Panc1 (cell line): ENCODE results near the gene NELFB.

ENCODE experiments used
- CTCF ChIP-seq: fragments of 450-650 bp; IDR thresholded peaks from 2 replicates; pipeline ENCODE4 v1.5.1; 2017; ENCODE audit warnings: mild to moderate bottlenecking
- POLR2AphosphoS5 ChIP-seq: IDR thresholded peaks from 2 replicates; pipeline ENCODE4 v1.6.1; 2012; ENCODE audit warnings: mild to moderate bottlenecking, low read depth, low read length, moderate library complexity
- REST ChIP-seq, 2 experiments: IDR thresholded peaks; 2 replicates each; pipeline ENCODE4 v1.6.1; 2011 to 2012; ENCODE audit warnings: low read depth in 2 of 2, control low read depth in 1 of 2, low read length in 1 of 2, mild to moderate bottlenecking in 1 of 2, moderate library complexity in 1 of 2; ENCODE audit not compliant: insufficient read depth in 1 of 2
- SIN3A ChIP-seq: IDR thresholded peaks from 2 replicates; pipeline ENCODE4 v1.6.1; 2012; ENCODE audit warnings: low read depth, mild to moderate bottlenecking, low read length, moderate library complexity, borderline replicate concordance; ENCODE audit not compliant: insufficient read depth
- TCF7L2 ChIP-seq: IDR thresholded peaks from 2 replicates; pipeline ENCODE4 v1.6.1; 2011; ENCODE audit warnings: mild to moderate bottlenecking, low read depth, low read length, inconsistent platforms

GRCh38 chr9:137275588-137276472, 20.7 kb downstream of the NELFB start:
- TF ChIP-seq CTCF (no peak), POLR2AphosphoS5 (no peak), REST (IDR thresholded peaks at IDR 0.05; ENCODE audit: insufficient read depth in 1 of 2, low read depth in 2 of 2, low read length in 1 of 2) (no peak), SIN3A (no peak), TCF7L2 (no peak)
